Activated naive CD4-positive, alpha-beta T cell (primary cell): ENCODE data around the gene SLC12A8.

Experiments used
- DNase-seq, 4 experiments: peaks; one replicate each; lab custom pipeline; 2025; lab: John Stamatoyannopoulos, UW

Gene SLC12A8

GRCh38 chr3:125137358-125138033, 75.1 kb downstream of the SLC12A8 start:
- no peak for DNase-seq

GRCh38 chr3:125136966-125137357, 75.6 kb downstream of the SLC12A8 start:
- DNase-seq = no peak

- no peak for DNase-seq
Observed at GRCh38 chr3:125136515-125136914, 76.0 kb downstream of the SLC12A8 start.

- DNase-seq = no peak
Observed at GRCh38 chr3:125134952-125135351, 77.6 kb downstream of the SLC12A8 start.

- no peak for DNase-seq
Observed at GRCh38 chr3:125132815-125133214, 79.7 kb downstream of the SLC12A8 start.

- DNase-seq = no peak
Observed at GRCh38 chr3:125129512-125129997, 83.0 kb downstream of the SLC12A8 start.

- no peak for DNase-seq
Observed at GRCh38 chr3:125128861-125129501, 83.6 kb downstream of the SLC12A8 start.

- DNase-seq = no peak
Observed at GRCh38 chr3:125126323-125126722, 86.2 kb downstream of the SLC12A8 start.

GRCh38 chr3:125125821-125126245, 86.7 kb downstream of the SLC12A8 start:
- no peak for DNase-seq

GRCh38 chr3:125123451-125124305, 88.9 kb downstream of the SLC12A8 start:
- DNase-seq = no peak

- DNase-seq = peak in 1 of 4 experiments; percentile 18
Observed at GRCh38 chr3:125121246-125122010, 91.1 kb downstream of the SLC12A8 start.

GRCh38 chr3:125120379-125121122, 92.0 kb downstream of the SLC12A8 start:
- no peak for DNase-seq

GRCh38 chr3:125119752-125120378, 92.7 kb downstream of the SLC12A8 start:
- DNase-seq = no peak

GRCh38 chr3:125118600-125118999, 93.9 kb downstream of the SLC12A8 start:
- no peak for DNase-seq

- no peak for DNase-seq
Observed at GRCh38 chr3:125117631-125118191, 94.8 kb downstream of the SLC12A8 start.

- no peak for DNase-seq
Observed at GRCh38 chr3:125116311-125117080, 96.1 kb downstream of the SLC12A8 start.

- DNase-seq = no peak
Observed at GRCh38 chr3:125115640-125116039, 96.9 kb downstream of the SLC12A8 start.

- DNase-seq = no peak
Observed at GRCh38 chr3:125112981-125113380, 99.6 kb downstream of the SLC12A8 start.

- no peak for DNase-seq
Observed at GRCh38 chr3:125110876-125111480, 101.6 kb downstream of the SLC12A8 start.
